CD14-positive monocyte (primary cell): ENCODE measurements around the gene CTNNA3. TPM values are rescaled to one million over a fixed set of nuclear protein-coding genes. Genes with fewer than 3 reads are reported as not detected.
"Not testable (repeated sequence)": the region's sequence is repeated elsewhere in the genome, so short reads cannot be mapped to it uniquely, and the experiment has no call there.

Experiments
- DNase-seq, 3 donors: peaks; one replicate each; pipeline ENCODE4 v3.0.0-alpha.2; 2011 to 2022
- H2AFZ ChIP-seq: 2 replicates; pipeline ENCODE4 v1.6.0; 2012; ENCODE audit warnings: mild to moderate bottlenecking, low read depth, low read length, inconsistent platforms; ENCODE audit not compliant: insufficient read depth, poor library complexity, severe bottlenecking
- H3K27ac ChIP-seq, 2 donors: 1 replicate in 1 of 2; 2 replicates in 1 of 2; pipeline ENCODE4 v1.5.1; 2012 to 2013; ENCODE audit warnings: low read length in 2 of 2, control low read depth in 1 of 2, inconsistent platforms in 1 of 2, low read depth in 1 of 2, mild to moderate bottlenecking in 1 of 2
- H3K27me3 ChIP-seq, 2 donors: one replicate each; pipeline versions ENCODE4 v1.6.0 to v1.6.1; 2011 to 2013; ENCODE audit warnings: low read length in 2 of 2; ENCODE audit not compliant: control insufficient read depth in 2 of 2, insufficient read depth in 2 of 2
- H3K36me3 ChIP-seq, 2 donors: replicated peaks in 1 of 2; 1 replicate in 1 of 2; 2 replicates in 1 of 2; pipeline versions ENCODE4 v1.5.1 to v1.6.1; 2012 to 2013; ENCODE audit warnings: low read length in 2 of 2, control low read depth in 1 of 2, inconsistent platforms in 1 of 2, mild to moderate bottlenecking in 1 of 2; ENCODE audit not compliant: insufficient read depth in 2 of 2, control insufficient read depth in 1 of 2
- H3K4me1 ChIP-seq, 2 donors: 1 replicate in 1 of 2; 2 replicates in 1 of 2; pipeline versions ENCODE4 v1.5.1 to v1.6.1; 2012 to 2013; ENCODE audit warnings: low read length in 2 of 2, control low read depth in 1 of 2, inconsistent platforms in 1 of 2, mild to moderate bottlenecking in 1 of 2, moderate library complexity in 1 of 2; ENCODE audit not compliant: insufficient read depth in 2 of 2, control insufficient read depth in 1 of 2
- H3K4me2 ChIP-seq: replicated peaks from 2 replicates; pipeline ENCODE3; 2012; ENCODE audit warnings: low read length, moderate library complexity, mild to moderate bottlenecking; ENCODE audit not compliant: poor library complexity, severe bottlenecking; ENCODE audit errors: extremely low read depth
- H3K4me3 ChIP-seq, 3 experiments: fragments of 200-600 bp in 1 of 3; sonication (generic) in 1 of 3; replicated peaks in 1 of 3; 1 replicate in 2 of 3; 2 replicates in 1 of 3; pipeline ENCODE4 v1.5.1; 2011 to 2013; ENCODE audit warnings: low read length in 3 of 3, mild to moderate bottlenecking in 3 of 3, control low read depth in 2 of 3, low read depth in 2 of 3, inconsistent platforms in 1 of 3, moderate library complexity in 1 of 3
- H3K79me2 ChIP-seq: 2 replicates; pipeline ENCODE4 v1.6.0; 2012; ENCODE audit warnings: mild to moderate bottlenecking, control low read depth, inconsistent platforms, low read length, moderate library complexity; ENCODE audit not compliant: insufficient read depth
- H3K9ac ChIP-seq: 2 replicates; pipeline ENCODE4 v1.6.0; 2017; ENCODE audit warnings: low read length, mild to moderate bottlenecking; ENCODE audit not compliant: insufficient read depth, poor library complexity, severe bottlenecking
- H3K9me3 ChIP-seq, 2 donors: replicated peaks in 1 of 2; 1 replicate in 1 of 2; 2 replicates in 1 of 2; pipeline versions ENCODE4 v1.5.1 to v1.6.1; 2012 to 2013; ENCODE audit warnings: low read length in 2 of 2, control low read depth in 1 of 2; ENCODE audit not compliant: control insufficient read depth in 1 of 2, insufficient read depth in 1 of 2
- H4K20me1 ChIP-seq: 2 replicates; pipeline ENCODE4 v1.6.0; 2012; ENCODE audit warnings: mild to moderate bottlenecking, low read length, control low read depth, moderate library complexity; ENCODE audit not compliant: insufficient read depth
- H3K27ac Mint-ChIP-seq, 7 donors: one replicate each; pipeline ENCODE4 v1.8.0; 2020; ENCODE audit warnings: mild to moderate bottlenecking in 7 of 7, mixed read lengths in 7 of 7, moderate library complexity in 6 of 7, inconsistent platforms in 2 of 7
- H3K27me3 Mint-ChIP-seq, 3 donors: one replicate each; pipeline ENCODE4 v1.8.0; 2021 to 2022; ENCODE audit warnings: low read depth in 3 of 3, mild to moderate bottlenecking in 3 of 3, mixed read lengths in 3 of 3, moderate library complexity in 3 of 3, inconsistent platforms in 1 of 3
- H3K36me3 Mint-ChIP-seq, 2 donors: one replicate each; pipeline ENCODE4 v1.8.0; 2020; ENCODE audit warnings: mixed read lengths in 2 of 2, inconsistent platforms in 1 of 2, mild to moderate bottlenecking in 1 of 2
- H3K4me1 Mint-ChIP-seq: one replicate; pipeline ENCODE4 v1.8.0; 2020; ENCODE audit warnings: mild to moderate bottlenecking, mixed read lengths
- H3K4me3 Mint-ChIP-seq, 2 donors: one replicate each; pipeline ENCODE4 v1.8.0; 2020; ENCODE audit warnings: mild to moderate bottlenecking in 2 of 2, mixed read lengths in 2 of 2, moderate library complexity in 1 of 2
- H3K9me3 Mint-ChIP-seq, 7 donors: one replicate each; pipeline ENCODE4 v1.8.0; 2020 to 2022; ENCODE audit warnings: mixed read lengths in 7 of 7, mild to moderate bottlenecking in 6 of 7, moderate library complexity in 6 of 7, inconsistent platforms in 2 of 7
- CTCF ChIP-seq: fragments of 200-600 bp; IDR thresholded peaks from one replicate; pipeline ENCODE4 v1.8.0; 2022; ENCODE audit warnings: antibody characterized with exemption, mild to moderate bottlenecking
- WGBS: methylation state at CpG from one replicate; pipeline ENCODE4 v1.1.5; 2013; ENCODE audit warnings: missing lambda C conversion rate; ENCODE audit not compliant: insufficient coverage; 5-methylcytosine and 5-hydroxymethylcytosine counted together
- intact Hi-C, 2 donors: fragments of 100-400 bp; cut with micrococcal nuclease; formaldehyde crosslinking; loops; one replicate each; pipeline versions ENCODE4 v1.15.0 to v1.15.1; 2023
- polyA plus RNA-seq, 3 donors: library from polyadenylated mRNA; depleted of rRNA in 1 of 3; unstranded in 2 of 3; stranded (reverse) in 1 of 3; fragments of 300-500 nt in 2 of 3; fragments of >200 nt in 1 of 3; fragmentation: Illumina TruSeq in 2 of 3; gene quantifications; 1 replicate in 2 of 3; 2 replicates in 1 of 3; pipeline ENCODE4 v1.2.3, GENCODE V29; 2012 to 2021

The CTNNA3 gene
- polyA plus RNA-seq, 3 donors, result not detected

GRCh38 chr10:67705921-67706320 is 9.9 kb upstream of the CTNNA3 start:
- Histone ChIP-seq H3K4me1 (no peaks in the 10 kb centered on the region), H3K9ac (no peak overlapping the region), H2AFZ (no peak overlapping the region), H3K4me2 (no peak overlapping the region), H3K4me3 (no peak overlapping the region), H4K20me1 (no peaks in the 10 kb centered on the region), H3K79me2 (no peaks in the 10 kb centered on the region), H3K36me3 (no peaks in the 10 kb centered on the region), H3K27me3 (no peaks in the 10 kb centered on the region), H3K9me3 (no peaks in the 10 kb centered on the region), H3K27ac (no peak overlapping the region)
- Mint-ChIP-seq H3K4me3 (no peak overlapping the region), H3K27me3 (peaks cover 1 to 4% (median 4%) of the 10 kb centered on the region in 3 donors), H3K27ac (no peak overlapping the region), H3K4me1 (no peaks in the 10 kb centered on the region), H3K36me3 (no peaks in the 10 kb centered on the region), H3K9me3 (peaks cover 1 to 7% (median 3%) of the 10 kb centered on the region in 7 donors)
- no CpG with 5 or more reads among the region's 1 CpG for WGBS
- intact Hi-C loops, result no loop called here
- no peak for TF ChIP-seq CTCF
- no peak for DNase-seq

DNA sequence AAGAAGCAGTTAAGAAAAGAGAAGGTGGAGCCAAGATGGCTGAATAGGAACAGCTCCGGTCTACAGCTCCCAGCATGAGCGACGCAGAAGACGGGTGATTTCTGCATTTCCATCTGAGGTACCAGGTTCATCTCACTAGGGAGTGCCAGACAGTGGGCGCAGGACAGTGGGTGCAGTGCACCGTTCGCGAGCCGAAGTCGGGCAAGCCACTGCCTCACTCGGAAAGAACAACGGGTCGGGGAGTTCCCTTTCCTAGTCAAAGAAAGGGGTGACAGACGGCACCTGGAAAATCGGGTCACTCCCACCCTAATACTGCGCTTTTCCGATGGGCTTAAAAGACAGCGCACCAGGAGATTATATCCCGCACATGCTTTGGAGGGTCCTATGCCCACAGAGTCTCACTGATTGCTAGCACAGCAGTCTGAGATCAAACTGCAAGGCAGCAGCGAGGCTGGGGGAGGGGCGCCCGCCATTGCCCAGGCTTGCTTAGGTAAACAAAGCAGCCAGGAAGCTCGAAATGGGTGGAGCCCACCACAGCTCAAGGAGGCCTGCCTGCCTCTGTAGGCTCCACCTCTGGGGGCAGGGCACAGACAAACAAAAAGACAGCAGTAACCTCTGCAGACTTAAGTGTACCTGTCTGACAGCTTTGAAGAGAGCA is 3.7 kb upstream of the CTNNA3 start:
- not testable (repeated sequence) for H2AFZ ChIP-seq, H3K36me3 ChIP-seq, H3K4me3 ChIP-seq, H3K9me3 ChIP-seq, H3K4me1 Mint-ChIP-seq, H3K27ac Mint-ChIP-seq, H3K79me2 ChIP-seq, H3K9me3 Mint-ChIP-seq, H3K27ac ChIP-seq, H3K4me3 Mint-ChIP-seq, H4K20me1 ChIP-seq, H3K4me1 ChIP-seq, H3K36me3 Mint-ChIP-seq, H3K27me3 ChIP-seq, H3K9ac ChIP-seq, H3K4me2 ChIP-seq, DNase-seq
- WGBS, result over 99% methylated on average over 15 of the region's 23 CpGs
- intact Hi-C loops, result loop anchor here (2.0 to 5.0 kb wide), 2 partner anchors 79 to 83 kb away; no protein-coding TSS in a partner anchor
- peaks cover 5 to 11% (median 9%) of the 10 kb centered on the region in 3 donors for H3K27me3 Mint-ChIP-seq
